AG09319 (cell line): ENCODE data around the gene UBTF.

Source experiments
- DNase-seq: peaks from one replicate; pipeline ENCODE4 v3.0.0-alpha.2; 2010; ENCODE audit warnings: low read depth; ENCODE audit errors: extremely low read depth
- CTCF ChIP-seq: IDR thresholded peaks from 2 replicates; pipeline ENCODE4 v1.5.1; 2011; ENCODE audit warnings: low read depth, mild to moderate bottlenecking, inconsistent platforms, low read length, moderate library complexity

Gene UBTF

GRCh38 chr17:44198721-44199552 lies 20.5 kb downstream of the UBTF start:
- DNase-seq, result no peak
- TF ChIP-seq CTCF, result no peak

GRCh38 chr17:44197980-44198720 lies 21.3 kb downstream of the UBTF start:
- DNase-seq, result no peak

GRCh38 chr17:44197107-44197506 lies 22.4 kb downstream of the UBTF start:
- no peak for TF ChIP-seq CTCF
- DNase-seq, result no peak

More at GRCh38 chr17:44197980-44198720, 21.3 kb downstream of the UBTF start:
- peak; percentile 21 for TF ChIP-seq CTCF

GRCh38 chr17:44193326-44194084 lies 26.0 kb downstream of the UBTF start:
- no peak for TF ChIP-seq CTCF
- DNase-seq, result no peak

- TF ChIP-seq CTCF, result no peak
- DNase-seq, result no peak
Observed at GRCh38 chr17:44192750-44193149, 26.7 kb downstream of the UBTF start.

GRCh38 chr17:44191941-44192496 lies 27.5 kb downstream of the UBTF start:
- TF ChIP-seq CTCF, result no peak

More at GRCh38 chr17:44191941-44192496, 27.5 kb downstream of the UBTF start:
- no peak for DNase-seq
